Measurements from ENCODE around the gene YOD1. TPM values are rescaled to one million over a fixed set of nuclear protein-coding genes. Genes with fewer than 3 reads are reported as not detected.
A peak's percentile ranks its signal among the peaks of the same experiment; 100 is the strongest.

Gene YOD1
- total and polyA plus RNA-seq, 2 of the 4 experiments (the other 2 are of a cell fraction) = 1.8 to 5.4 TPM

DNA sequence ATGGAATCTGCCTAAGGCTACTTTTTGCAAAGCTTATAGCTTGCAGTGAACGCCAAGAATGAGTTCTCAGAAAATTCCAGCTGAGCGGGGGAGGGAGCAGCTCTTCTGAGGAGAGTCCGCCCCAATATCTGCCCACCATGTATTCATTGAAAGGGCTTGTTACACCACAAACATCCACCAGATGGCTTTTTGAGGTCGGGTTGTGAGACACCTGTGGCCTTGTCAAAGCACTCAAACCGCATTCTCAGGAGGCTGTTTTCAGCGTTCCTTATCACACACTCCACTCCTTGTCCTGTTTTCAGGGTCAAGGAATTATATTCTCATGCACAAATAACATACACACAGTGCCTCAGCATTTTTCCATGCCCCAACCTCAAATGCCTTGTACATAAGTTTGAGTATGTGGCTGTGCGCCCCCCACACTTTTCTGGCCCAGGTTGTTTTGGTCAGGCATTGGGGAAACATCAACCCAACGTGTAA, 33.7 kb upstream of the YOD1 start:
- H2BK5ac ChIP-seq (ENCODE audit: low read depth, low read length, poor library complexity, severe bottlenecking) = no peak overlapping the region
- no peaks in the 10 kb centered on the region for H3K79me1 ChIP-seq (ENCODE audit: low read depth in 1 of 2, low read length in 2 of 2)
- H3K4me3 ChIP-seq (ENCODE audit: insufficient read depth, low read depth, low read length) = no peak overlapping the region
- no peaks in the 10 kb centered on the region for H3K36me3 ChIP-seq (ENCODE audit: control insufficient read depth, insufficient read depth, low read length)
- dilution Hi-C loops (cut with HindIII; ENCODE audit: low sequenced_read_pairs, unreplicated experiment) (no loop called here), in situ Hi-C loops (cut with MboI; ENCODE audit: low sequenced_read_pairs) (no loop called here), intact Hi-C loops (cut with micrococcal nuclease) (loop anchor here (1.0 to 2.0 kb wide), 2 partner anchors 238 to 321 kb away; no protein-coding TSS in a partner anchor)
- no peaks in the 10 kb centered on the region for H3K9me1 ChIP-seq (ENCODE audit: insufficient read depth, low read length)
- no peak overlapping the region for H3K27ac ChIP-seq (ENCODE audit: insufficient read depth, low read length)
- no peak overlapping the region for H3K9ac ChIP-seq (ENCODE audit: low read depth, low read length)
- no peak overlapping the region for H3K18ac ChIP-seq (ENCODE audit: low read depth, low read length)
- TF ChIP-seq RAD21 (IDR thresholded peaks at IDR 0.05; ENCODE audit: low read length) (peak; percentile 57), MAFK (IDR thresholded peaks at IDR 0.05; ENCODE audit: low read depth, low read length) (no peak), SMC3 (IDR thresholded peaks at IDR 0.05; ENCODE audit: low read depth, low read length) (peak; percentile 68), POLR2A (IDR thresholded peaks at IDR 0.05; ENCODE audit: low read depth, low read length) (no peak)
- TF ChIP-seq, protein P1, sequence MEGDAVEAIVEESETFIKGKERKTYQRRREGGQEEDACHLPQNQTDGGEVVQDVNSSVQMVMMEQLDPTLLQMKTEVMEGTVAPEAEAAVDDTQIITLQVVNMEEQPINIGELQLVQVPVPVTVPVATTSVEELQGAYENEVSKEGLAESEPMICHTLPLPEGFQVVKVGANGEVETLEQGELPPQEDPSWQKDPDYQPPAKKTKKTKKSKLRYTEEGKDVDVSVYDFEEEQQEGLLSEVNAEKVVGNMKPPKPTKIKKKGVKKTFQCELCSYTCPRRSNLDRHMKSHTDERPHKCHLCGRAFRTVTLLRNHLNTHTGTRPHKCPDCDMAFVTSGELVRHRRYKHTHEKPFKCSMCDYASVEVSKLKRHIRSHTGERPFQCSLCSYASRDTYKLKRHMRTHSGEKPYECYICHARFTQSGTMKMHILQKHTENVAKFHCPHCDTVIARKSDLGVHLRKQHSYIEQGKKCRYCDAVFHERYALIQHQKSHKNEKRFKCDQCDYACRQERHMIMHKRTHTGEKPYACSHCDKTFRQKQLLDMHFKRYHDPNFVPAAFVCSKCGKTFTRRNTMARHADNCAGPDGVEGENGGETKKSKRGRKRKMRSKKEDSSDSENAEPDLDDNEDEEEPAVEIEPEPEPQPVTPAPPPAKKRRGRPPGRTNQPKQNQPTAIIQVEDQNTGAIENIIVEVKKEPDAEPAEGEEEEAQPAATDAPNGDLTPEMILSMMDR (conservative IDR thresholded peaks at IDR 0.05; ENCODE audit: low read depth, low read length) = peak; percentile 54
- no peak overlapping the region for H2AK9ac ChIP-seq (replicated peaks; ENCODE audit: low read depth, low read length, poor library complexity)
- H3K23ac ChIP-seq (ENCODE audit: low read depth, low read length) = no peak overlapping the region
- no peak overlapping the region for H4K8ac ChIP-seq (ENCODE audit: low read depth in 2 of 2, low read length in 2 of 2)
- no peaks in the 10 kb centered on the region for H3K4me1 ChIP-seq (ENCODE audit: control insufficient read depth, insufficient read depth, low read length)
- H2BK120ac ChIP-seq (ENCODE audit: low read depth, low read length) = no peak overlapping the region
- DNase-seq (peak; percentile 61), ATAC-seq (ENCODE audit: low read depth) (peak; percentile 80)
- no peak overlapping the region for H2BK20ac ChIP-seq (ENCODE audit: low read depth, low read length)
- CTCF ChIA-PET = interaction anchor here (0.6 to 2.9 kb wide), 6 partner anchors 16 to 414 kb away, joined by 3 to 13 read pairs (median 5); partner anchors contain the start of gene PFKFB2
- no TSS peak for BruUV-seq (replicated peaks)
- H3K14ac ChIP-seq (replicated peaks; ENCODE audit: low read depth, low read length) = no peak overlapping the region
- H3K27me3 ChIP-seq (ENCODE audit: control insufficient read depth, insufficient read depth, low read length) = peaks cover 14% of the 10 kb centered on the region
- no peaks in the 10 kb centered on the region for H3K9me3 ChIP-seq (ENCODE audit: control insufficient read depth, insufficient read depth, low read length)
- no peak overlapping the region for H4K5ac ChIP-seq (ENCODE audit: low read depth, low read length)
- no peak overlapping the region for H2AK5ac ChIP-seq (ENCODE audit: low read depth, low read length)
- H3K4me2 ChIP-seq (ENCODE audit: low read depth, low read length) = no peak overlapping the region
- no peak overlapping the region for H4K91ac ChIP-seq (ENCODE audit: insufficient read depth, low read depth, low read length)
- H2AFZ ChIP-seq (replicated peaks; ENCODE audit: low read length, poor library complexity) = no peak overlapping the region
- WGBS, 2 experiments (ENCODE audit: extremely low coverage in 2 of 2, insufficient read length in 1 of 2) = 0% methylated on average over 1 of the region's 8 CpGs; no CpG with 5 or more reads in 1 of the 2 experiments
- no peak overlapping the region for H3K56ac ChIP-seq (ENCODE audit: extremely low read depth, insufficient read depth, low read length)
- H3K4ac ChIP-seq (ENCODE audit: low read depth, low read length) = no peak overlapping the region
- POLR2A ChIA-PET (ENCODE audit: unreplicated experiment) = no interaction called here
- H4K20me1 ChIP-seq (ENCODE audit: insufficient read depth, low read length) = no peaks in the 10 kb centered on the region
- H2BK15ac ChIP-seq (ENCODE audit: low read depth, low read length) = no peak overlapping the region

Measured in IMR-90 (cell line).